ENCODE data around the gene PNRC2.

DNA sequence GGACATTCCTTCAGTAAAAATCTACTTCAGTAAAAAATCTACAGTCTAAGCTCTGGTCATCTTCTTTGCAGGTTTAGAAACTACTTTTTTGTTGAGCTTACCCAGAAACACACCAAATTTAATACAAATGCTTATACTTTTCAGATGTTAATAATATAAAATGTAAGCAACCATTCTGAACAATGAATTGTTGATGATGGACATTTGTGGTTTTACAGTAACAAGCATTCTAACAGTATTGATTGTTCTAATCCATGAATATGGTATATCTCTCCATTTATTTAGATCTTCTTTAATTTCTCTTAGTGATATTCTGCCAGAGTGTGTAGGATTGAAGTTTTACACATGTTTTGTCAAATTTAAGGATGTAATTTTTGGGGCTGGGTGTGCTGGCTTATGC is 47.5 kb downstream of the PNRC2 start:
- TF ChIP-seq, protein P1, sequence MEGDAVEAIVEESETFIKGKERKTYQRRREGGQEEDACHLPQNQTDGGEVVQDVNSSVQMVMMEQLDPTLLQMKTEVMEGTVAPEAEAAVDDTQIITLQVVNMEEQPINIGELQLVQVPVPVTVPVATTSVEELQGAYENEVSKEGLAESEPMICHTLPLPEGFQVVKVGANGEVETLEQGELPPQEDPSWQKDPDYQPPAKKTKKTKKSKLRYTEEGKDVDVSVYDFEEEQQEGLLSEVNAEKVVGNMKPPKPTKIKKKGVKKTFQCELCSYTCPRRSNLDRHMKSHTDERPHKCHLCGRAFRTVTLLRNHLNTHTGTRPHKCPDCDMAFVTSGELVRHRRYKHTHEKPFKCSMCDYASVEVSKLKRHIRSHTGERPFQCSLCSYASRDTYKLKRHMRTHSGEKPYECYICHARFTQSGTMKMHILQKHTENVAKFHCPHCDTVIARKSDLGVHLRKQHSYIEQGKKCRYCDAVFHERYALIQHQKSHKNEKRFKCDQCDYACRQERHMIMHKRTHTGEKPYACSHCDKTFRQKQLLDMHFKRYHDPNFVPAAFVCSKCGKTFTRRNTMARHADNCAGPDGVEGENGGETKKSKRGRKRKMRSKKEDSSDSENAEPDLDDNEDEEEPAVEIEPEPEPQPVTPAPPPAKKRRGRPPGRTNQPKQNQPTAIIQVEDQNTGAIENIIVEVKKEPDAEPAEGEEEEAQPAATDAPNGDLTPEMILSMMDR (IDR thresholded peaks at IDR 0.05): no peak
- TF ChIP-seq, protein P2, sequence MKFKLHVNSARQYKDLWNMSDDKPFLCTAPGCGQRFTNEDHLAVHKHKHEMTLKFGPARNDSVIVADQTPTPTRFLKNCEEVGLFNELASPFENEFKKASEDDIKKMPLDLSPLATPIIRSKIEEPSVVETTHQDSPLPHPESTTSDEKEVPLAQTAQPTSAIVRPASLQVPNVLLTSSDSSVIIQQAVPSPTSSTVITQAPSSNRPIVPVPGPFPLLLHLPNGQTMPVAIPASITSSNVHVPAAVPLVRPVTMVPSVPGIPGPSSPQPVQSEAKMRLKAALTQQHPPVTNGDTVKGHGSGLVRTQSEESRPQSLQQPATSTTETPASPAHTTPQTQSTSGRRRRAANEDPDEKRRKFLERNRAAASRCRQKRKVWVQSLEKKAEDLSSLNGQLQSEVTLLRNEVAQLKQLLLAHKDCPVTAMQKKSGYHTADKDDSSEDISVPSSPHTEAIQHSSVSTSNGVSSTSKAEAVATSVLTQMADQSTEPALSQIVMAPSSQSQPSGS (CRISPR knock-in tag; IDR thresholded peaks at IDR 0.05; ENCODE audit: borderline replicate concordance, low read depth): no peak
- TF ChIP-seq CBFB (CRISPR knock-in tag; IDR thresholded peaks at IDR 0.05; ENCODE audit: low read depth) (no peak), RELA (CRISPR knock-in tag; IDR thresholded peaks at IDR 0.05; ENCODE audit: borderline replicate concordance) (no peak), MYBL2 (CRISPR knock-in tag; IDR thresholded peaks at IDR 0.05) (no peak), CREB1 (CRISPR knock-in tag; IDR thresholded peaks at IDR 0.05) (no peak), SMAD4 (CRISPR knock-in tag; IDR thresholded peaks at IDR 0.05) (no peak), ATF1 (CRISPR knock-in tag; IDR thresholded peaks at IDR 0.05) (no peak), ZNF138 (CRISPR knock-in tag; conservative IDR thresholded peaks at IDR 0.05) (no peak)
- TF ChIP-seq, protein P3, sequence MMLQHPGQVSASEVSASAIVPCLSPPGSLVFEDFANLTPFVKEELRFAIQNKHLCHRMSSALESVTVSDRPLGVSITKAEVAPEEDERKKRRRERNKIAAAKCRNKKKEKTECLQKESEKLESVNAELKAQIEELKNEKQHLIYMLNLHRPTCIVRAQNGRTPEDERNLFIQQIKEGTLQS (CRISPR knock-in tag; conservative IDR thresholded peaks at IDR 0.05): no peak
- TF ChIP-seq, protein P4, sequence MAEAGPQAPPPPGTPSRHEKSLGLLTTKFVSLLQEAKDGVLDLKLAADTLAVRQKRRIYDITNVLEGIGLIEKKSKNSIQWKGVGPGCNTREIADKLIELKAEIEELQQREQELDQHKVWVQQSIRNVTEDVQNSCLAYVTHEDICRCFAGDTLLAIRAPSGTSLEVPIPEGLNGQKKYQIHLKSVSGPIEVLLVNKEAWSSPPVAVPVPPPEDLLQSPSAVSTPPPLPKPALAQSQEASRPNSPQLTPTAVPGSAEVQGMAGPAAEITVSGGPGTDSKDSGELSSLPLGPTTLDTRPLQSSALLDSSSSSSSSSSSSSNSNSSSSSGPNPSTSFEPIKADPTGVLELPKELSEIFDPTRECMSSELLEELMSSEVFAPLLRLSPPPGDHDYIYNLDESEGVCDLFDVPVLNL (CRISPR knock-in tag; IDR thresholded peaks at IDR 0.05; ENCODE audit: borderline replicate concordance, low read depth): no peak
